Stimulated activated CD8-positive, alpha-beta memory T cell treated with anti-CD3 and anti-CD28 coated beads, Interleukin-7, amount 100 ng/mL, for 24 hours (primary cell): Measurements from ENCODE around the gene PDIA6.

Experiments used
- DNase-seq: peaks from one replicate; pipeline ENCODE4 v3.0.0-alpha.2; 2020; ENCODE audit warnings: low read depth

Gene PDIA6

GRCh38 chr2:10812362-10813162, at the start of gene PDIA6:
TSS of gene PDIA6 (minus strand) at chr2:10812785. CDS start at chr2:10812696, 89 bp downstream.
- DNase-seq: peak; percentile 92

DNA sequence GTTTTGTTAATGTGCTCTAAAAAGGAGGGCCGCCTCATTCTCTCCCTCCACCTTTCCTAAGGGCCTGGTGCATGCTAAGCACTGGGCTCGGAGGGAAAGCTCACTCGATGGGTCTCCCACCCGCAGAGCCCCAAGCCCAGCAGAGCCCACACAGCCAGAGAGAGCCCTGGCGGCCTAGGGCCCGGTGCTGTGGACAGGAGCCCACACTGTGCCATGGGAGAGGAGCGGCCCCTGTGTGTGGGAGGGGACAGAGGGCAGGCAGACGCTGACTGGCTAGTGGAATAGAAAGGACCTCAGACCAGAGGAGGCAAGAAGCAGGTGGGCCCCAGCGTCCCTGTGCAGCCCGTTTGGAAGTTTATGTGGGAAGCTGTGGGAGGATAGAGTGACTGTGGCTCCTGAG, 49.7 kb upstream of the PDIA6 start:
- DNase-seq: no peak

GRCh38 chr2:10861765-10862164, 49.2 kb upstream of the PDIA6 start:
- DNase-seq: no peak

DNA sequence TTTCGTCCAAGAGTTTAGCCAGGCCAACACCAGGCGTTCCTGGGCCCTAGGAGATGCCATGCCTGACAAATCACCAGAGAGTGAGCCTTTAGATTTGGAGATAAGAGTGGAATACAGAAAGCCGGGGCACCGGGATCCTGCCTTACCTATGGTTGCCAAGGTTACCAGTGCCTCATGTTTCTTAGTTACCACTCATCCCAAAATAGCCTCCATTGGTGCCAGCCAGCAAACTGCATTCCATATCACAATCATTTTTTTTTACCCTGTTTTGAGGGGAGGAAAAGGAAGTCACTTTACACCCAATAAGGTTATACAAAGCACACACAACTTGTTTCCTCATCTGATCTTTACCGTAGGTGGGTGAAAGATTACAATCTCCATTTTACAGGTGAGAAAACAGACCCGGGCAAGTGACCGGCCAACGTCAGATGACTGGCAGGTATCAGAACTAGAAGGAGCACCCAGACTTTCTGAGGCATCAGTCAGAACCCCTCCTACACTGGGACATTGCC, 48.3 kb upstream of the PDIA6 start:
- DNase-seq: no peak

DNA sequence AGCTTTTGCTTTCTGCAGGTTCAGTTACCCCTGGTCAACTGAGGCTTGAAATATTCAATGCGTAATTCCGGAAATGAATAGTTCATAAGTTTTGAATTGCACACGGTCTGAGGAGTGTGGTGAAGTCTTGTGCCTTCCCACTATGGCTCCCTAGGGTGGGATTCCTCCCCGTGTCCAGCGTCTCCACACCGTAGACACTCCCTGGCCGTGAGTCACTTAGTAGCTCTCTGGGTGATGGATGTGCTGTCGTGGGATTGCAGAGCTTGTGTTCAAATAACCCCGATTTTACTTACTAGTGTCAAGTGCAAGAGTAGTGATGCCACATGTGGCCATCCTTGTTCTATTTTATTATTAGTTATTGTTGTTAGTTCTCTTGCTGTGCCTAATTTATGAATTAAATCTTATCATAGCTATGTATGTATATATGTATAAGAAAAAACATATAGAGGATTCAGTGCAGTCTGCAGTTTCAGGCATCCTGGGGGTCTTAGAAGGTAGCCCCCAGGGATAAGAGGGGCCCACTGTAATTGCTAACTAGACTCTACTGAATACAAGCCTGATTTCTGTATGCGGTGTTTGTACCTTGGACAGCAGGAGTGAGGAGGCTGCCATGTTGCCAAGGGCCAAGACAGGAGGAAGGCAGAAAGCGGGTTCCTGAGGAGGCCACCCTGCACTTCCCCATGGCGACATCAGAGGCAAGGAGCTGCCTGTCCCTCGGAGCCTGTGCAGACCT, 47.7 kb upstream of the PDIA6 start:
- no peak for DNase-seq

DNA sequence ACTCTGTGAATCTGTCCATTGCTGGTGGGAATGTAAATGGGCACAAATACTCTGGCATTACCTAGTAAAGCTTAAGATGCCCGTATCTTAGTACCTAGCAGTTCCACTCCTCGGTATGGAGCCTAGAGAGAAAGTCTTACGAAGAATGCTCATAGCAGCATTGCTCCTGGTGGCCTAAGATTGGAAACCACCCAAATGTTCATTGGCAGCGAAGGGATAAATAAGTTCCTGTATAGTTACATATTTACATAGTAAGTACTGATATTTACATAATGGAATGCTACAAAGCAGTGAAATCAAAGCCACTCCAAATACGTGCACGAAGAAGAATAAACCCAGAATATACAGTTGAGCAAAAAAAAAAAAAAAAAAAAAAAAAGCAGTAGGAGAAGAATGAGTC, 46.7 kb upstream of the PDIA6 start:
- DNase-seq: no peak

DNA sequence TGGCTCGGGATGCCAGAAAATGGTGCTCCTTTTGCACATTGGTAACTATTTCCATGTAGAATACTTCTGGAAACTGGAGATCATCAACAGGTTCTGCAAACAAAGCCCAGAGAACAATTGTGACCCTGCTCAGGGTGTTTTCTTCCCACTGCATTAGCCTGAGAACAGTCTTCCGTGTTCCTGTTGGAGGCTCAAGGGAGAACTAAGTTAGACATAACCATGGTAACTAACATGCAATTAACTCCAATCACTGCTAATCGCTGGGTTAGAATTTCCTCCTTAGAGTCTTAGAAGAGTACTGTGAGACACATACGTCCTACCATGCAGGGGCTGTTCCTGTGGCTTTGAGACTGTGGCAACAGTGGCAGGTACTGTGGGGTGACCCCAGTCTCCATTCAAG, 36.0 kb upstream of the PDIA6 start:
- DNase-seq: no peak

GRCh38 chr2:10847008-10847407, 34.4 kb upstream of the PDIA6 start:
- DNase-seq: no peak

DNA sequence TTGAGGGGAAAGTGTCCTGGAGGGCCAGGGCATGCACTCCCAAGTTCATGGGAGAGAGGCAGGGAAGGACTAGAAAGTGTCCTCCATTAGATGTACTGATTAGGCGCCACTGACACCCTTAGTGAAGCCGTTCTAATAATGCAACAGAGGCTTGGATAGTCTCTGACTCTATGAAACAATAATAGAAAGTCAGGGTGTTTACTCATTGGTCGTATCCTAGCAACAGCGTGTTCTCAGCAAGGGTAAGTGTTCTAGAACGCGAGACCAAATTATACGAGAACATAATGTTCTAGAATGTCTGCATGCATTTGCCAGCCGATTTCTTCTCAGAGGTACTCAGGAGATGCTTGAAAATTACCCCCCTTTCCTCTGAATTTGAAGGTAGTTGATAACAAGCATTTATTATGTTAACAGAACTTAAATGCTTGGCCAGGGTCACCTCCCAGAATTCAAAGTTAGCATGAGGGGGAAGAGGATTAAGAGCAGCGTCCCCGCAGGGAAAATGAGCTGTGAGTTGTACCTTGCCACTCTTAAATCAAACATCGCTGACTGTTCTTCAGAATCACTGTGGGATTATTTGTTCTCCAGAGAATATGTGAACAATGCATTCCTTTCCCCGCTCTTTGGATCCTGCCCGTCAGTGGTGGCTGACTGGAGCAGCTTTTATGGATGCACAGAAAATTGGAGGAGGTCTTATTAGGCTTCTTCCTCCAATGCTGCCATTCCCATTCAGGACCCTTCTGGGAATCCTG, 33.7 kb upstream of the PDIA6 start:
- DNase-seq: no peak

GRCh38 chr2:10845640-10846039, 33.1 kb upstream of the PDIA6 start:
- DNase-seq: no peak

GRCh38 chr2:10844097-10844496, 31.5 kb upstream of the PDIA6 start:
- DNase-seq: no peak

- no peak for DNase-seq
Observed at GRCh38 chr2:10842506-10842905, 29.9 kb upstream of the PDIA6 start.

GRCh38 chr2:10841547-10842219, 29.1 kb upstream of the PDIA6 start:
- no peak for DNase-seq

GRCh38 chr2:10839813-10840212, 27.2 kb upstream of the PDIA6 start:
- DNase-seq: no peak

DNA sequence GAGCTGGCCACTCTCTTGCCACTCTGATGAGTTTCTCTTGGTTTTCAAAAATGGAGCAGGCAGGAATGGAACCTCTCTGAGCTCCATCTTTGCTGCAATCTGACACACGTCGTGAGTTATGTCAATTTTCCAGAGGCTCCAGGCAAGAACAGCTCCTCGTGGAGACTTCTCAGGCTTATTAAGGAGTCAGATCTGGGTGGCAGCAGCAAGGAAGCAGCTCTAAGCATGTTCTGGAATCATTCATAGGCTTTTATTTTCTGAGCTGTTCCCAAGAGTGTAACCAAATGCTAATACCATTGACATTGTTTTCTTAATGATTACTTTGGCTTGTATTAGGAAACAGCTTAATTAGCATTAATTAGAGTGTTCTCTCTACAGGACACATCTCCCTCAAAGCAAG, 26.1 kb upstream of the PDIA6 start:
- DNase-seq: no peak

GRCh38 chr2:10837298-10838266, 25.0 kb upstream of the PDIA6 start:
- no peak for DNase-seq

- DNase-seq: peak; percentile 70
Observed at GRCh38 chr2:10835052-10835970, 22.7 kb upstream of the PDIA6 start.

- no peak for DNase-seq
Observed at GRCh38 chr2:10834068-10834655, 21.6 kb upstream of the PDIA6 start.

DNA sequence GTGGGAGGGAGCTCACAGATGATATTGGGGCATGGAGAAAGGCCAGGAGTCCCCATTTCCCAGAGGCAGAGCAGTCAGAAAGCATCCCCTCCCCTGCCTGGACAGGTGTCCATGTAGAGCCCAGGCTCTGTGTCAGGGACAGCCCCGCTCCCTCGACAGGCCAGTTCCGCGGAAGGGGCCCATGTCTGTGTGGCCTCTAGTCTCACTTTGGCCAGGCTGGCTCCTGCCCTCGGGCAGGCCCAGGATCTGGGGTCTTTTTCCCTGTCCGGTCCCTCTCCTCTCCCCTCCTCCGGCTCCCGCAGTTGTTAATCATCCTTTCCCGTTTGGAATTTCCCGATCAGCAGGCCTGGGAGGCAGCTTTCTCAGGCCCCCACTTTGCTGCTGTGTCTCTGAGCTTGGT, 20.4 kb upstream of the PDIA6 start:
- DNase-seq: no peak
